ENCODE data around the gene HIVEP3. TPM values are rescaled to one million over a fixed set of nuclear protein-coding genes. Genes with fewer than 3 reads are reported as not detected.
A peak's percentile ranks its signal among the peaks of the same experiment; 100 is the strongest.

The HIVEP3 gene
- total RNA-seq, 1 donor from 2014 or later: 5.7 TPM

- Histone ChIP-seq H3K27ac (replicated peaks) (no peak overlapping the region), H3K27me3 (ENCODE audit: low read depth) (no peaks in the 10 kb centered on the region), H3K4me1 (peaks cover 51% of the 10 kb centered on the region), H3K4me3 (no peak overlapping the region), H3K9me3 (replicated peaks) (no peaks in the 10 kb centered on the region), H3K36me3 (no peaks in the 10 kb centered on the region)
- no peak for TF ChIP-seq CTCF (IDR thresholded peaks at IDR 0.05; ENCODE audit: borderline replicate concordance)
- DNase-seq: no peak
- intact Hi-C loops (cut with micrococcal nuclease): no loop called here
These were observed 17.9 kb downstream of the HIVEP3 start for GRCh38 chr1:41900603-41901444.

GRCh38 chr1:41898191-41898713 is 20.5 kb downstream of the HIVEP3 start:
- Histone ChIP-seq H3K4me1 (peaks cover 61% of the 10 kb centered on the region), H3K36me3 (no peaks in the 10 kb centered on the region), H3K4me3 (no peak overlapping the region), H3K27me3 (ENCODE audit: low read depth) (no peaks in the 10 kb centered on the region), H3K9me3 (replicated peaks) (no peaks in the 10 kb centered on the region), H3K27ac (replicated peaks) (peak overlapping the region; percentile 63)
- intact Hi-C loops (cut with micrococcal nuclease): no loop called here
- no peak for TF ChIP-seq CTCF (IDR thresholded peaks at IDR 0.05; ENCODE audit: borderline replicate concordance)
- no peak for DNase-seq

- H3K4me1 ChIP-seq: peaks cover 63% of the 10 kb centered on the region
- no peaks in the 10 kb centered on the region for H3K9me3 ChIP-seq (replicated peaks)
- no peak overlapping the region for H3K27ac ChIP-seq (replicated peaks)
- intact Hi-C loops (cut with micrococcal nuclease): no loop called here
- no peak for DNase-seq
- no peaks in the 10 kb centered on the region for H3K27me3 ChIP-seq (ENCODE audit: low read depth)
- no peak overlapping the region for H3K4me3 ChIP-seq
- no peak for TF ChIP-seq CTCF (IDR thresholded peaks at IDR 0.05; ENCODE audit: borderline replicate concordance)
- H3K36me3 ChIP-seq: no peaks in the 10 kb centered on the region
These were observed 23.2 kb downstream of the HIVEP3 start for GRCh38 chr1:41895552-41895951.

- TF ChIP-seq CTCF (IDR thresholded peaks at IDR 0.05; ENCODE audit: borderline replicate concordance): no peak
- intact Hi-C loops (cut with micrococcal nuclease): no loop called here
- Histone ChIP-seq H3K9me3 (replicated peaks) (no peaks in the 10 kb centered on the region), H3K27ac (replicated peaks) (peak overlapping the region; percentile 62), H3K4me3 (no peak overlapping the region), H3K27me3 (ENCODE audit: low read depth) (no peaks in the 10 kb centered on the region), H3K4me1 (peaks cover 69% of the 10 kb centered on the region), H3K36me3 (no peaks in the 10 kb centered on the region)
- no peak for DNase-seq
These were observed 23.8 kb downstream of the HIVEP3 start for GRCh38 chr1:41894808-41895483.

- Histone ChIP-seq H3K9me3 (replicated peaks) (no peaks in the 10 kb centered on the region), H3K27me3 (ENCODE audit: low read depth) (no peaks in the 10 kb centered on the region), H3K27ac (replicated peaks) (peak overlapping the region; percentile 62), H3K4me1 (peaks cover 70% of the 10 kb centered on the region), H3K4me3 (no peak overlapping the region), H3K36me3 (no peaks in the 10 kb centered on the region)
- DNase-seq: no peak
- intact Hi-C loops (cut with micrococcal nuclease): no loop called here
- no peak for TF ChIP-seq CTCF (IDR thresholded peaks at IDR 0.05; ENCODE audit: borderline replicate concordance)
These were observed 24.5 kb downstream of the HIVEP3 start for GRCh38 chr1:41894101-41894807.

Measured in left ventricle myocardium inferior (tissue), 1 donor.